ENCODE data around the gene ZDHHC11.

GRCh38 chr5:859391-859790, 8.6 kb upstream of the ZDHHC11 start:
- TF ChIP-seq POLR2A (IDR thresholded peaks at IDR 0.05) (no peak), CTCF (IDR thresholded peaks at IDR 0.05) (no peak)
